Measurements from ENCODE around the gene CTSA.

CTSA gene

GRCh38 chr20:45910670-45911485 is 19.7 kb downstream of the CTSA start:
- H3K9me3 ChIP-seq (ENCODE audit: control insufficient read depth, insufficient read depth, low read length) = no peaks in the 10 kb centered on the region
- peak overlapping the region; percentile 27; the same call in 1 of the 2 replicates for H3K4me3 ChIP-seq (ENCODE audit: low read length)
- peak overlapping the region; percentile 43 for H3K4me2 ChIP-seq (ENCODE audit: low read length)
- no peaks in the 10 kb centered on the region for H4K20me1 ChIP-seq (ENCODE audit: control insufficient read depth, insufficient read depth, low read depth, low read length)
- no peaks in the 10 kb centered on the region for H3K79me2 ChIP-seq (ENCODE audit: control insufficient read depth, low read length)
- no peak overlapping the region for H3K27ac ChIP-seq (ENCODE audit: low read depth, low read length)
- H3K4me1 ChIP-seq (ENCODE audit: control insufficient read depth, low read length) = peaks cover 14% of the 10 kb centered on the region
- no peaks in the 10 kb centered on the region for H3K36me3 ChIP-seq (ENCODE audit: control insufficient read depth, low read length)
- no peaks in the 10 kb centered on the region for H3F3A ChIP-seq (ENCODE audit: control insufficient read depth, insufficient read depth)
- peaks cover 20% of the 10 kb centered on the region for H3K27me3 ChIP-seq (ENCODE audit: control insufficient read depth, low read length)
- H3K9me2 ChIP-seq (replicated peaks; ENCODE audit: control insufficient read depth, low read length) = no peaks in the 10 kb centered on the region
- no peak for TF ChIP-seq EZH2phosphoT487 (IDR thresholded peaks at IDR 0.05; ENCODE audit: borderline replicate concordance, low read length)
- no peak for TF ChIP-seq CTCF (IDR thresholded peaks at IDR 0.05; ENCODE audit: low read depth, low read length, poor library complexity, severe bottlenecking)

- peaks cover 22% of the 10 kb centered on the region for H3K27me3 ChIP-seq (ENCODE audit: control insufficient read depth, low read length)
- no peaks in the 10 kb centered on the region for H3K9me2 ChIP-seq (replicated peaks; ENCODE audit: control insufficient read depth, low read length)
- H4K20me1 ChIP-seq (ENCODE audit: control insufficient read depth, insufficient read depth, low read depth, low read length) = no peaks in the 10 kb centered on the region
- no peak for TF ChIP-seq EZH2phosphoT487 (IDR thresholded peaks at IDR 0.05; ENCODE audit: borderline replicate concordance, low read length)
- no peak for TF ChIP-seq CTCF (IDR thresholded peaks at IDR 0.05; ENCODE audit: low read depth, low read length, poor library complexity, severe bottlenecking)
- H3K9me3 ChIP-seq (ENCODE audit: control insufficient read depth, insufficient read depth, low read length) = no peaks in the 10 kb centered on the region
- H3K4me3 ChIP-seq (ENCODE audit: low read length) = no peak within 1 kb of the TSS; the same call in 1 of the 2 replicates
- no peaks in the 10 kb centered on the region for H3F3A ChIP-seq (ENCODE audit: control insufficient read depth, insufficient read depth)
- no peaks in the 10 kb centered on the region for H3K36me3 ChIP-seq (ENCODE audit: control insufficient read depth, low read length)
- H3K79me2 ChIP-seq (ENCODE audit: control insufficient read depth, low read length) = no peaks in the 10 kb centered on the region
- H3K27ac ChIP-seq (ENCODE audit: low read depth, low read length) = no peak within 1 kb of the TSS
- peak within 1 kb of the TSS; percentile 26 for H3K4me2 ChIP-seq (ENCODE audit: low read length)
- peaks cover 14% of the 10 kb centered on the region for H3K4me1 ChIP-seq (ENCODE audit: control insufficient read depth, low read length)
Measured at GRCh38 chr20:45911486-45912343, 20.6 kb downstream of the CTSA start, which contains the start of gene PLTP. TSS of gene PLTP (minus strand) at chr20:45912155. CDS start at chr20:45911452, 703 bp downstream.

- peaks cover 14% of the 10 kb centered on the region for H3K4me1 ChIP-seq (ENCODE audit: control insufficient read depth, low read length)
- no peak overlapping the region for H3K4me2 ChIP-seq (ENCODE audit: low read length)
- H3K79me2 ChIP-seq (ENCODE audit: control insufficient read depth, low read length) = no peaks in the 10 kb centered on the region
- no peaks in the 10 kb centered on the region for H4K20me1 ChIP-seq (ENCODE audit: control insufficient read depth, insufficient read depth, low read depth, low read length)
- H3K9me3 ChIP-seq (ENCODE audit: control insufficient read depth, insufficient read depth, low read length) = no peaks in the 10 kb centered on the region
- H3K27ac ChIP-seq (ENCODE audit: low read depth, low read length) = no peak overlapping the region
- peaks cover 22% of the 10 kb centered on the region for H3K27me3 ChIP-seq (ENCODE audit: control insufficient read depth, low read length)
- no peak for TF ChIP-seq CTCF (IDR thresholded peaks at IDR 0.05; ENCODE audit: low read depth, low read length, poor library complexity, severe bottlenecking)
- TF ChIP-seq EZH2phosphoT487 (IDR thresholded peaks at IDR 0.05; ENCODE audit: borderline replicate concordance, low read length) = no peak
- H3F3A ChIP-seq (ENCODE audit: control insufficient read depth, insufficient read depth) = no peaks in the 10 kb centered on the region
- no peak overlapping the region for H3K4me3 ChIP-seq (ENCODE audit: low read length)
- H3K36me3 ChIP-seq (ENCODE audit: control insufficient read depth, low read length) = no peaks in the 10 kb centered on the region
- no peaks in the 10 kb centered on the region for H3K9me2 ChIP-seq (replicated peaks; ENCODE audit: control insufficient read depth, low read length)
Measured at GRCh38 chr20:45912344-45912682, 21.2 kb downstream of the CTSA start.
